HG03159 (cell line): ENCODE measurements around the gene KCNIP1.

ENCODE experiments used
- ATAC-seq: cut with Tn5 transposase; IDR thresholded peaks from one replicate; pipeline ENCODE4 v1.9.1; 2021; ENCODE audit warnings: mild to moderate bottlenecking, moderate library complexity; ENCODE audit not compliant: unreplicated experiment

Gene KCNIP1

DNA sequence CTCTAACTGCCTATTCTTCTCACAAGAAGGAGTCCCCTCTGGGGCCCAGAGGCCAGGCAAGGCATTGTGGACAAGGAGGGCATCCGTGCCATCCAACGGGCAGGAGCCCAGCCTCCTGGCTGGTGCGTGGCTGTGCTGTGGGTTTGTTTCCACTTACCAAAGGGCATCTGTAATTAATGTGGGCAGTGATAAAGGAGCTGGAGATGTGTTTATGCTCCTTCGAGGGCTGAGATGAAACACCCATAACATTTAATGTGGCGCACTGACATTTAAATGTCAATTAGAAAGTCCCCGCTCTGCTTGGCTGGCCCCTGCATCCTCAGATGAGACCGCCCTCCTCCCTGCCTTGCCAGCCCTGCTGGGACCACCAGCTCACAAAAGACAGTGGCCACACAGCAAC is 57.1 kb downstream of the KCNIP1 start:
- no peak for ATAC-seq

DNA sequence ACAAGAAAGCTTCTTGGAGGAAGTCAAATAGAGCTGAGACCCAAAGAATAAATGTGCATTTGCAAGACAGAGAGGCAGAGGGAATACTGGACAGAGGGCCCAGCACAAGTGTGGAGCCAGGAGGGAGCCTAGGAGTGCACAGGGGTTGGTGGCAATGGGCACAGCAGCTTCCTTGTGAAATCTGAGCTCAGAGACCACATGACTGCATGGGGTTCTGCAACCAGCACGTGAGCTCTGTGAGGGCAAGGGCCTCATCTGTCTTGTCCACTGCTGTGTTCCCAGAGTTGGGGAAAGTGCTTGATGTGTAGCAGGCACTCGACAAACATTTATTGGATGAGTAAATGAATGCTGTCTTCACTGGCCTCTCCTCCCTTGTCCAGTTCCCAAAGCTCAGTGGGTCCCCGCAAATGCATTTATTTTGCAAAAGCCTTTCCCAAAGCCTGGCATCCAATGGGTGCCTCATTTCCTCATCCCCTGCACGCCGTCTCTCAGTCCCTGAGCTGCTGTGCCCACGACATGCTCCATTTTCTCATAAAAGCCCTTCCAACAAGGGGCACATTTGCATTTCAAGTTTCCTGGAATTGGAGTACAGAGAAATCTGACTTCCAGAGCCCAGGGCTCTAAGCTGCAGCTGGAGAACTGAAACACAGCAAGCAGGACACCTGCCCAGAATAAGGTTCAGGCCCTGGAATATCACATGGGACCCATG is 58.5 kb downstream of the KCNIP1 start:
- no peak for ATAC-seq

DNA sequence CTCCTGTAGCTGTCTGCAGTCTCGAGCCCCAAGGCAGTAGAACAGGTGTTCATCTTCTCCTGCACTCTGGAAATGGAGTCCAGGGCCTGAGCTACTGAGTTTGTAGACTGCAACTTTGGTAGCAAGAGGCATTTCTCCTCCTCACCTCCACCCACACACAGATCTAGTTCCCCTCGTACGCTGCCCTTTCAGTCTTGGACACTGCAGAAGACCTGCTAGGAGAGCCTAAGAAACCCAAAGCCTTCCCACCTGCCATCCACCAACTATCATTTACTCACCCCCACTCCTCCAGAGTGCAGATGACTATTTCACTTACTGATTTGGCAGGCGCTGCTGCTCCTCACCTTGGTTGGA is 59.0 kb downstream of the KCNIP1 start:
- no peak for ATAC-seq

DNA sequence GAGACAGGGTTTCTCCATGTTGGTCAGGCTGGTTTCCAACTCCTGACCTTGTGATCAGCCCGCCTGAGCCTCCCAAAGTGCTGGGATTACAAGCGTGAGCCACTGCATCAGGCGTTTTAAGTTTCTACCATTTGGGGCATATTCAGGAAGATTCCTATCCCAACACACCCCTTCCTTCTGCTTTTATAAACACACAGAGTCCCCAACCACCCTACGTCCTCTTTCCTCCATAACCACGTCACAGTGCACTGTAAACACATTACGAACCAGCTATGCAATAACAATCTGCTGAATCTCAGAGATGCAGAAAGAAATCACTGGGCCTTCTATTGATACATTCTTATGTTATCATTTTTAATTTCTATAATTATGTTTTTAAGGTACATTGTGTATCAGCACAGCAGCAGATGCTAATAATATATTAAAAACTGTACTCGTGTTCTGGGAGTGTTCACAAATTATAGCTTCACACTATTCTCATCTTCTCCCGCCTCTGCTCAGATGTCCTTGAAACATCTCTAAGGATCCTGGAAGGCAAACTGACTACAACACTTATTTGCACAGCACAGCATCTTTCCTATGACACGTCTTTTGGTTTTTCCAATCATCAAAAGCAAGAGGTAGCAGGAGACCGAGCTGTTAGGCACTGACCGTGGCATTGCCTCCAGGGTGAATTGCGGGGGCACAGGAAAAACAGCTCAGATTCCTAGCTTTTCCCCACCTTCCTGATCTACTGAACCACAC is 60.2 kb downstream of the KCNIP1 start:
- no peak for ATAC-seq

DNA sequence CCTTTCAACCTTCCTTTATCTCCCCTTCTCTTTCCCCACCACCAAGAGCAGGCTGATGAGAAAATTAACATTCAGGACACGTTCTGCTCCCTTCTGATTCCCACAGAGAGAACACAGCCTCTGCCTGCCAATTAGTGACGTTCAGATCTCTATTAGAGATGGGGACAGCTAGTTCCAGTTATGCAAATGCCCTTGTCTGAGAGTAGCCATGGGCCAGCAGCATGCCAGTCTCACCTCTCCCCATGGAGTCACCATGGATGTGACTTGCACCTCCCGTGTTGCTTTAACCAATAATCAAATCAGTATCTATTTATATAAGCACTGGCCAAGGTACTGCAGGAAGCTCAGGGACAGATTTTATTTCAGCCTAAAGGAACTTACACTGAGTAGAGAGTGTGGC is 61.3 kb downstream of the KCNIP1 start:
- ATAC-seq: no peak

DNA sequence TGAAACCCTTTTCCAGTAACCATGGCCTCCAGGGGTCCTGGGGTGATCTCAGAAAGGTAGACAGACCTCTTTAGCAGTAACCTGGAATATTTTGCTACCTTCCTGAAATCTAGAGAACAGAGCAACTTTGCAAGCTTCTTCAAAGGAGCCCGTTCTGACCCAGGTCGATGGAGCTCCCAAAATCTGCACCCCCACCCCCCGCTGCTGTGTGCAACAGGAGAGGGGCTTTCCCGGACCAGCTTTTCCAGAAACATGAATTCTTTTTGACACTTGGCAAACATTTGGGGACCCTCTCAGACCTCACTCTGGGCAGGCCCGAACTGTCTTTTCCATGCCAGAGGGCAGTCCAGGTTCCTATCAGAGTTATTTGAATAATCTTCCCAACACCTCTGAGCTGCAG is 65.3 kb downstream of the KCNIP1 start:
- ATAC-seq: no peak

DNA sequence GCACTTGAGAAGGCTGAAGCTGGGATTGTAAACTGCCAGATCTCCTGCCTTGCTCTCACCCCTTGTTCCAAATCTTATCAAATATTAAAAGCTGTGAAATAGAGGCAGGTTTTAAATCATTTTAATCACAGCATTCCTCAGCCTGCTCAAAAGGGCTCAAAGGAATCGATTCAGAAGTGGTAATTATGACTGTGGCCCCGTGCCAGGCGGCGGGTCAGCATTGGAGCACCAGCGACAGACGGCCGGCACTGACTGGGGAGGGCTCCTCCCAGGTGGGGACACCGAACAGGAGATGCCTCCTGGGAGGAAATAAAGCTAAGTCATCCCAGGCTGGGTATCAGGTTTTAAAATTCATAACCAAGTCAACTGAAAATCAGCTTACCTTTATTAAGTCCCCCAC is 66.7 kb downstream of the KCNIP1 start:
- no peak for ATAC-seq

DNA sequence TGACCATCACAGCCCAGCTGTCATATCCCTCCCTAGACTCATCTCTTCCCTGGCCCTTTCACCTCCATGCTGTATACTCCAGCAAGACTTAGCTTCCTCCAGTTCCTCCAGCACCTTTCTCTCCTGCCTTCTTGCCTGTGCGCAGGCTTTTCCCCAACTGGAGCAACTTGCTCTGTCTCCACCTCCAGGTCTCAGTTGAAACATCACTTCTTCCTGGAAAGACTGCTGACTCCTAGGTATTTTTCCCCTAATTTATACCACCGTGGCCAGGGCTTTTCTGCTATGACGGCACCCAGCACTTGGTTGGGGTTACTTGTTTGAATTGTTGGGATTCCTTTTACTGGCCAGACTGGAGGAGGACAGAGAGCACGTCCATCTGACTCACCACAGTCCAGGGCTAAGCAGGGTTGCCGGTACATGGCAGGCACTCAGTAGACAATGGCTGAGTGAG is 67.5 kb downstream of the KCNIP1 start:
- ATAC-seq: no peak

DNA sequence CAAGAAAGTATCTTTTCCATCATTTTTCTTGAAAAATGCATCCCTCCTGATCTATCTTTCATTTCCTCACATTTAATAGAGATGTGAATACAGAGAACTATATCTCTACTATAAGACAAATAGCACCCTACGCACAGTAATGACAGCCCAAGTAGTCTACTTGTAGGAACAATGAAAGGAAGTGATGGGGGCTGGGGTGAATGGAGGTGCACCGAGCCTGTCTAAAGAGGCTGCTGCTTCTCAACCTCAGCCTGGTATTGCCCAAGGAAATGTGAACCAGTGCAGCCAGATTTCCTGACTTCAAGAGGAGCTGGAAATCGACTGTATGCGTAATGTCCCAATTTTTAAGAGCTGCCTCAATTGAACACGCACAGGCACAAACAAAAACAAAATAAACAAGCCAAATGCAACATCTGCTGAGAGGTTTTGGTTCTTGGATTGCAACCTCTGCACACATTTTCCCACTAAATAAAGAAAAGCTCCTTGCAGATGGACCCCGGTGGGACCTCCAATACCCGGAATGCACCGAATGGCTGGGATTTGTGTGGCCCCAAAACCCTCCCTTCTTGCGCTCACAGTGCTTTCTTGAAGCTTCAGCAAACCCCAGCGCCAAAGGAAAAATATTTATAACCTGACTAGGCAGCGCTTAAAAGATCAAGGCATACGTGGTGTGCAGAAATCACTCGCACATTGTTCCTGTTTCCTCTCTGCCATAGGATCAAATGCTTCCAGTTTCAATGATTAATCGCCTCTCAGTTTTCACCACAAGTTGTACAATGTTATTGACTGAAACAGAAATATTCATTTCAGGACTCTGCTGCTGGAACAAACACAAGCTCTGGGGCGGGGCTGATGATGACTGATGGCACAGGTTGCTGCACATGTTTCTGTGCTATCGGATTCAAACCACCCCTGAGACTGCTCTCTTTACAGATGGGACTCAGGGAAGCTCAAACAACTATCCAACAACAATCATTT is 68.3 kb downstream of the KCNIP1 start:
- ATAC-seq: peak; percentile 72

DNA sequence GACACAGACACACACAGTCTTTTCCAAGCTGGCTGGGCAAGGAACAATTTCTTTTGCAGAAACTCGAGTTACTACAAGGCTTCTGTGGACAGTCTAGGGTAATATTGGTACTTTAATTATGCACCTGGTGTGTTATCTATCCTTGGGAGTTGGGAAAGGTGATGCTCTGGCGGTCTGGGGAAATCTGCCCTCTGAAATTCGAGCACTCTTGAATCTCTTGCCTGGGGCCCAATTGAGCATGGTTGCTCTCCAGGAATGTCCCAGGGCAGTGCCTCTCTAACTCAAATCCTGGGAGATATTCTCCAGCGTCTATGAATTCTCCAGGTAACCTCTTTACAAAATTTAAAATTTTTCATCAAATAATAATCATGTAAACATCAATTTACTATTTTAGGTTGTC is 69.3 kb downstream of the KCNIP1 start:
- no peak for ATAC-seq

DNA sequence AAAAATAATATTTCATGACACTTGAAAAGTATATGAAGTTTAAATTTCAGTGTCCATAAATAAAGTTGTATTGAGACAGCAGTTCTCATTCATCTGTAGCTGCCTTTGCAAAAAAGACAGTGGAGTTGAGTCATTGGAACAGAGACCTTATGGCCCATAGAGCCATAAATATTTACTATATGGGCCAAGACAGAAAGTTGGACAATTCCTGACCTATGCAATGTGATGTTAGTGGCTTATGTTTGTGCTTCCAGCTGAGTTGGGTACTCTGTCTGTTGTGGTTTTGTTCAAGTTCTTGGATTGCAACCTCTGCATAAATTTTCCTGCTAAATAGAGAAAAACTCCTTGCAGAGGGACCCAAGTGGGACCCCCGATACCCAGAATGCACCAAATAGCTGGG is 69.8 kb downstream of the KCNIP1 start:
- no peak for ATAC-seq

DNA sequence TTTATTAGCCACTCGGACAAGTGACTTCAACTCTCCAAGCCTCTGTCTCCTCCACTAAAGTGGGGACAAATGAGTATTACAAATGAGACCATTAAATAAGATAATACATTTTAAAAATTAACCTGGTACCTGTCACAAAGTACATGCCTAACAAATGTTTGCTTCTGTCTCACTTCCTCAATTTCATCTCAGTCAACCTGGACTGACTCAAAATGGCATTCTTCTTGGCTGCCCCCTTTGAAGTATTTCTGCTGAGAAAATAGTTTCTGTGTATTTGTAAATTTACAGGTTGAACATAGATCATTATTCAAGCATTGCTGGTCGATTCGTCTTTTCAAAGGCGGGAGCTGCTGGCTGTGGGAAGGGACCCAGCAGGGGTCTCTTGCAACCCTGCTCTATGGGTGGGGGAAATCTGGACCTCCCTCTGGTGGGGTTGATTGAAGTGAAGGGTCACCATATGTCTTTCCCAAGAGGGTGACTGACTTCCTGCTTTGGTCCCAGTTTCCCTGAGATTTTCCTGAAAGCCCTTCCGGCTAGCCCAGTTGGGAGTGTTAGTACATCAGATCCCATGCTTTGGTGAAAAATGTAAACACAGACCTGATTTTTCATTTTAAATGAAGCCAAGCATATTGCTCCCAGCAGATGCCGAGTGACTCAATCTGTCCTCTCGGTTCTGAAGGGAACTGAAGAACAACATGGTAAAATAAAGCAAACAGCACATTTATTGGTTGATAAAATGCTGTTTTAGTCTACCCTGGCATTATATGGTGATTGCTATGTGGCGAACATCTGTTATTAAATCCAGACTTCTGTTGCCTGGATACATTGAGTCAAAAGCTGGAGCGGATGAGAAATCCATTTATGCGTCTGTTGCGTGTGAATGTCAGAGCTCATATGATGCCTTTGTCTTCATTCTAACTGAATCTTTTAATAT is 73.0 kb downstream of the KCNIP1 start:
- ATAC-seq: peak; percentile 54

DNA sequence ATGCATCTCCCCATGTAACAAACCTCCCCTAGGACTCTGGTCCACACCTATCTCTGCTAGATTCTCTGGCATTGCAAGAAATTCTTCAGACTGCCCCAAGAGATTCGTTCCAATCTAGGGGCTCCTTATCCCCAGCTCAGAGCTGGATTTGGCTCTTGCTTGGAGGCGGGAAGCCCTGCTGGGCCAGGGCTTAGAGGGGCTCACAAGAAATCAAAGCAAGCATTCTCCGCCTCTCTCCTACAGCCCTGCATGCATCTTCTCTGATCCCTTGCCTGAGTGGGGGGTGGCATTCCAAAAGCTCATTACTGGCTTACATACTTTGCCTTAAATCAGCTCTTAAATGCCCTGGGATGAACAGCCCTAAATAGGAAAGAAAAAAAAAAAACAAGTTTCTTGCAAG is 75.8 kb downstream of the KCNIP1 start:
- ATAC-seq: no peak

DNA sequence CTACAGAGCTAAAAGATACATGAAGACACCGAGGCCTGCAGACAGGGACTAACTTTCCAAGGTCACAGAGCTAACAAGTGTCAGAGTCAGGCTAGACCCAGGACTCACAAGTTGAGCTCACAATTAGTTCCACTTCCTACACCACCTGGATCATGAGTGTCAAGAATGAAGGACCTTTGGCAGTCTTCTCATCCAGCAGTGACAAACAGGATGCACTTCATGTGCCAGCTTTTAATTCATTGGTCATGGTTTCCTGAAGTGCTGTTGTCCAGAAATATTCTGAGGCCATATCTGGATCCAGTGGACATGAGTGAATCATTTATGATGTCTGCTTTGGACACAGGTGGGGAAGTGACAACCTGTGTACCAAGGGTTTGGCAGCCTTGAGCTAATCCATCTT is 77.4 kb downstream of the KCNIP1 start:
- no peak for ATAC-seq

DNA sequence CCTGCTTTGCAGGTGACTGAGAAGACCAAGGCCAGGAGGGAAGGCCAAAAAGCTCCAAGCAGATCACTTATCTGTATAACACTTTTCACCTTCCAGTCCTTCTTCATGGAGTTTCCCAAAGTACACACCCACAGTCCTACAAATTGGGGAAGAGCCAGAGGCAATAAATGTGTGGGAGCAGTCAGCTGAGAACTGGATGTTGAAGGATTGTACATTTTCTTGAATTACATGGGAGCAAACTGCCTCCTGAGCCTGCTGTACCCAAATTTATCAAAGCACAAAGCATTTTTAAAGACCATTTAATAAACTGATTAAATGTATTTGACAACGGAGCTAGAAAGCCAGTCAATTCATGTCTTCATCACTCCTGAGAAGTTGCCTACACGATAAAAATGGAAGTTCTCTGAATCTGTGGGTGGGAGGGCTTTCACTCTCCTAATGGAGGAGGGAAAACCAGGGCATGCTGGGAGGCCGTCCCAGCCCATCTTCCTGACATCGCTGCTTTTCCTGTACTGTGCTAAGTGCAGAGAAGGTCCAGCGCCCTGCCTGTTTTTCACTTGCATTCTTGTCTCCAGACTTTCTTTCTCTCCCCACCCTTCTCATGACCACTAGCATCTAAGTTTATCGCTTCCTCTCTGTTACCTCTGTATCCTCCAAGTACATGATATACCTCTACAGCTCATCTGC is 79.0 kb downstream of the KCNIP1 start:
- no peak for ATAC-seq

DNA sequence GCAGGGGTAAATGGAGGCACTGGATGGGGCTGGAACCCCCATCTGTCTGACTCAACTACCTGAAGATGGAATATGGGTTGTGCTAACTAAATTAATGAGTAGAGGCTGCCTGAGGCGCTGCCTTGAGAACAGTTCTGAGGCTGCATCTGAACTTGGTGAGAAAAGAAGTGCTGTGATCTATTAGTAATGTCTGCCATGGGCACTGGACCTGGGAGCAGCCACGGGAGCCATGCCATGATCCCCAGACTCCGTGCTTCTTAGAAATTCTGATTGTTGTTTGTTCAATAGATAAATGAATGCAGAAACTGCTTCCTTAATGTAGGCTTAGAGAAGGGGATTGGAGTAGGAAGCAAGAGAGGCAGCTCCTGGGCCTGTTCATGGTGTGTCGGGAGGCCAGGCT is 80.2 kb downstream of the KCNIP1 start:
- no peak for ATAC-seq

DNA sequence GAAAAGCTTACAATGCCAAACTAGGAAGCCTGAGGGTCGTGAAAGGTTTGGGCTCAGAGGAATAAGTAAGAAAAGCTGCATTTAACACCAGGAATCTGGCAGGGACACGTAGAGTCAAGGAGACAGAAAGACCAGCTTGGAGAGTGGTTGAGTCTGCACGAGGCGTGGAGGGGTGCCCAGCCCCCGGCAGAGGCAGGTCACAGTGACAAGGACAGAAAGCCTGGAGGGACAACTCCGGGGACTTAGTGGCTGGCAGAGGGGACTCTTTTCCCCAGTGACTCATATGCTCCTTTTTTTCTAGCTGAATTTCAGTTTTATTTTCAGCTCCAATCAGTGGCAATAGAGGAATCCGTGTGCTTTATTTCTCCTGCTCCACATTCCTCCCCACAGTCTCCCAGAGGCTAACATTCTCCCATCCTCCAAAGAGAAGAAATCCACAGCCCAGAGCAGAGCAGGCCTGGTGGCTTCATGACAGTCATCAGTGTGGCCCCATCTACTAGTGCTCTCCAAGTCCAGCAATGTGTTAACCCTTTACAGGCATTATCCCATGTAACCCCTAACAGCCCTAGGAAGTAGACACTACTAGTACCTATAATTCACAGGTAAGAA is 80.7 kb downstream of the KCNIP1 start:
- ATAC-seq: no peak

DNA sequence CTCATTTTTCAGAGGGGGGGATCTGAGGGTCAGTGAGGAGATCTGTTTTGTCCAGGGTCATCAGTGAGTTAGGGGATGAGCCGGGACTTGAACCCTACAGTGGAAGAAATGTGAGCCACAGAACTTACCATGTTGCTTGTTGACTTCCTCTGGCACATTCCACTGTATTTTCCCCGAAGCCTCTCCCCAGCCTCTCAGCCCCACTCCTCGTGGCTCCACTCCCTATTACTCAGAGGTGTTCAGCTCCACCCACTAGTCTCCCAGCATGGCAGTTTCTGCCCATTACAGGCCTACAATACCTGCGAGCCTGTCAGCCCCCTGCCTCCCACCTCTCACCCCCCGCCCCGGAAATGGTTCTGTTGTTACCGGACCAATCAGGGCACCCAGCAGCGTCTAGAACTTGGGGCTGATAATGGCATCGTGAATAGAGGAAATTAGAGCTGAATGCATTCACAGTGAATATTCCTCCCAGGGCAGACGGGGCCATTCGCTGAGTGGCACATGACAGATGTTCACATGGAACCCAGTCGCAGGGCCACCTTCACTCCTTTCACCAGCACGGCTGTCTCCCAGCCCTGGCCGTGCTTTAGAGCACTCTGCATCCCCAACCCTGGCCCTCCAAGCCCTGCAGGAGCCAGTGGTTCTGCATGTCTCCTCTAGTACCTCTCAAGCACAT is 81.6 kb downstream of the KCNIP1 start:
- ATAC-seq: no peak

DNA sequence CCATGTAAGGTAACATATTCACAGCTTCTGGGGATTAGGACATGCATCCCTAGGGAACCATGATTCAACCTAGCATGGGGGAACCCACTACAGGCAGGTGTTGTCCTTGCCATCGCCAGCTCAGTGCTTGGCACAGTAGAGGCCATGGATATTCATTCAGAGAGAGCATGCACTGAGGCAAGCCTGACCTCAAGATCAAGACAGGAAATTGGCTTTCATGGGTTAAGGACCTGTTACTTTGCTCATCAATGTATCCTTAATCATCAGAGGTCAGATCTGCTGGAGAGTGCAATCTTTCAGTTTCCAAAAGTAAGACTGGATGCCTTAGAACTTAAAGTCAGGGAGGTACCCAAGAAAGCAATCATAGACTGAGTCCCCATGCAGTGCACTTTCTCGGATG is 84.0 kb downstream of the KCNIP1 start:
- no peak for ATAC-seq
